HG03108 (cell line): ENCODE results near the gene TSPAN7.

Source experiments
- ATAC-seq: cut with Tn5 transposase; IDR thresholded peaks from one replicate; pipeline ENCODE4 v1.9.1; 2021; ENCODE audit warnings: moderate library complexity; ENCODE audit not compliant: unreplicated experiment

Gene TSPAN7

GRCh38 chrX:38639730-38640129, 78.4 kb downstream of the TSPAN7 start:
- ATAC-seq, result no peak

- ATAC-seq, result no peak
These were observed 79.9 kb downstream of the TSPAN7 start for GRCh38 chrX:38641197-38641596.

DNA sequence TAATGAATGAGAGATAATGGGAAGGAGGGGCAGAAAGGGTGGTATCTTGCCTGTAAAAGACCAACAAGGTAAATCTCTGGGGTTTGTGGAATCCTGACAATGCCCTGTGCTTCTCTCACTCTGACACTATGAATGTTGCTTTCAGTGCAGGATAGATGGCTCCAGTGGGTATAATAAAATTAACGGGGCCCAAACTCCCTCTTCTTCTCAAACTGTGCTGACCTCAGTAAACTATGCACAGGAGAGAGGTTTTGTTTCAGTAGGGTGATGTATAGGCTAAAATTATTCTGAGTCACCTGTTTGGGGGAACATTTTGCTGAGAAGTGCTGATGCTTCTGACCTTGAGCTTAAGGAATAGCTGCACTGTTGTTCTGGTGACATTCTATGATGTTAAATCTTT, 82.6 kb downstream of the TSPAN7 start:
- no peak for ATAC-seq

- ATAC-seq, result no peak
These were observed 84.8 kb downstream of the TSPAN7 start for GRCh38 chrX:38646129-38646528.

GRCh38 chrX:38649221-38649620, 87.9 kb downstream of the TSPAN7 start:
- no peak for ATAC-seq

GRCh38 chrX:38649674-38650647, 88.6 kb downstream of the TSPAN7 start:
- ATAC-seq, result no peak

- no peak for ATAC-seq
These were observed 90.6 kb downstream of the TSPAN7 start for GRCh38 chrX:38651625-38652601.

DNA sequence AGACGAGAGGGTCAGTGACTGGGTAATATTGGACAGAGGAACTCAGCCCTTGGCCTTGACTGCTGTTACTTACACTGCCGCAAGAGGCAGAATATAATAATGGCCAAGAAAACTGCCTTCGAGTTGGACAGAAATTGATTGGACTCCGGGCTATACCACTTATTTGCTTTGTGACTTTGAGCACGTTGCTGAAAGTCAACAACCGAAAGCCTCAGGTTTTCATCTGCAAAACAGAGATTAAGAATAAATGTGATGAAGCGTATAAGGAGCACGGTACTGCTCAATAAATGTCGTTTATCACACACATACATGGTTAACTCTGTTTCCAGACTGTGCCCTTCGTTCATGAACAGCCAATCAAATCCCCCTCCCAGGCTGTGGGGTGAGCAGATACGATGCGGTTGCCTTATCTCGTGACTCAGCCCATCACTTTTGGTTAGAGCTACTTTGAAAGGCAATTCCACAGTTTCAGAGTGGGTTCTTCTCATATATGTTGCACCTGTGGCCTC, 91.6 kb downstream of the TSPAN7 start:
- ATAC-seq, result no peak

GRCh38 chrX:38654302-38654701, 93.0 kb downstream of the TSPAN7 start:
- no peak for ATAC-seq

DNA sequence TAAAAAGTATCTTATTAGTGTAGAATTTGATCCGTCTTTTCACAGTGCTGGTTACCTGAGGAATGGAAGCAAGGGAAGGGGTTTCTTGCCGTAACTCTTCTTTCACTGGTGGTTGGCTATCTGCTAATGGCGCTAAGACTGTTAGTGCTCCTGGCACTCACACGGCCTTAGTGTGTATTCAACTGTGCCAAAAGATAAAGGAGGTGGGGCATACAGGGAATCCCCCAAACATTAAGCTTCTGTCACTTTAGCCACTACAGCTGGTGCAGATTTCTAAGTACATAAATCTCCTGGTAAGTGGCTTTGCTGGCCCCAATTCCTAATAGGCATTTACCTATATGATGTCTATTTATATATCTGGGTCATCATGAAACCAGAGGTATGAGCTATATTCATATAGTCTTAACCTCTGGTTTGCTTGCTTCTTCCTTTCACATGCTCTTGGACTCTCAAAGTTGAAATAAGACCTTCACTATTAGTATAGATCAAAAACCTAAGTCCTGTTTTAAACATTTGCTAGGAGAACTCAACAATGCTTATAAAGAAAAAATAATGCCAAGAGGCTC, 95.1 kb downstream of the TSPAN7 start:
- no peak for ATAC-seq

DNA sequence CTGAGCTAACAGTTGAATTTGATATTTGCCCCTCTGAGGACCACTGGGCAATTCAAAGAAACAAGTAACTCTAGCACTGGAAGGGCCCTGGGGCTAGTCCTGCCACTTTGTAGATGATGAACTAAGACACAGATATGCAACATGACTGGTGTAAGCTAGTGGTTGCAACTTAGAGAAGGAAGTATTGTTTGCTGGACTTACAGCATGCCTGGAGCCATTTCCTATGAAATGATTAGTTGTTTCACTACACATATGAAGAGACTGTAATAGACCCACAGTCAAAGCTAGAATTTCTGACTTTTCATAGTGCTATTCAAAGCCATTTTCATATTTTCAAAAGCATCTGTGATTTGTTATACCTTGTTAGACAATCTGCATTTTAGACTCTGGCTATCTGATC, 96.2 kb downstream of the TSPAN7 start:
- ATAC-seq, result no peak

GRCh38 chrX:38660395-38661102, 99.2 kb downstream of the TSPAN7 start:
- ATAC-seq, result no peak

GRCh38 chrX:38661103-38661441, 99.7 kb downstream of the TSPAN7 start:
- ATAC-seq, result no peak

DNA sequence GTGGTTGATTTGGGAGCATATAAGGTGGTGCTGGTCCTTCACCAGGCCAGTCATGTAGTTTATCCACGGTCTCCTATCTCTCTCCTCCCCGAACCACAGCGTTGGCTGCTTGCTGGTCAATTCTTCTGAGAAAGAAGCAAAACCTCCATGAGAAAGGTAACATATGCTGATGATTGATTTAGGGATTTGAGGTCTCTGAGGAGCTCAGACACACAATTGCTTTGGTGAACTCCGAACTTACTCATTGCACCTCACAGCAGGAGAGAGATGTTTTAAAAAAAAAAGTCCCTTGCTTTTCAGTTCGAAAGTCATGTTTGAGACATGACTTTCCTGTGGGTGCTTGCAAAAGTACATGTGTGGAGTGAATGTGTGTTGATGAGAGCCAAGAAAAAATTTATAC, 100.2 kb downstream of the TSPAN7 start:
- ATAC-seq, result no peak

GRCh38 chrX:38662640-38663039, 101.3 kb downstream of the TSPAN7 start:
- ATAC-seq, result no peak

GRCh38 chrX:38664285-38664684, 102.9 kb downstream of the TSPAN7 start:
- ATAC-seq, result no peak

GRCh38 chrX:38666909-38667308, 105.6 kb downstream of the TSPAN7 start:
- no peak for ATAC-seq

- ATAC-seq, result no peak
These were observed 107.4 kb downstream of the TSPAN7 start for GRCh38 chrX:38668771-38669170.

DNA sequence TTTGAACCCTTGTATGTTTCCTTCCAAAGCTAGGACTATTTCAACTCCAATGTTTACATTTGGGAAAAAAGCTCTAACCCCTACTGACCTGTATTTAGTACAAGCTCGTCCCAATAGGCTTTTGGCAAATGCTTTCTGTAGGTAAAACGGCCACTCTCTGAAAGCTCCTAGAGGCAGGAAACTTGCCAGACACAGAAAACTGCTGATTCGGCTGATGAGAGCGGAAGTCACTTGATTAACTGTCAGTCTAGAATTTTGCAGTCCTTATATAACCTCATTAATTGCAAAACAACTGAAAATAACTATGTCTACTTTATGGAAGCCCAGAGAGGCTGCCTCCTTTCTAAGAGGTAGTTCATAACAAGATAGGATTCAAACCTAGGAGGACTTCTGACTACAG, 108.1 kb downstream of the TSPAN7 start:
- ATAC-seq, result no peak

DNA sequence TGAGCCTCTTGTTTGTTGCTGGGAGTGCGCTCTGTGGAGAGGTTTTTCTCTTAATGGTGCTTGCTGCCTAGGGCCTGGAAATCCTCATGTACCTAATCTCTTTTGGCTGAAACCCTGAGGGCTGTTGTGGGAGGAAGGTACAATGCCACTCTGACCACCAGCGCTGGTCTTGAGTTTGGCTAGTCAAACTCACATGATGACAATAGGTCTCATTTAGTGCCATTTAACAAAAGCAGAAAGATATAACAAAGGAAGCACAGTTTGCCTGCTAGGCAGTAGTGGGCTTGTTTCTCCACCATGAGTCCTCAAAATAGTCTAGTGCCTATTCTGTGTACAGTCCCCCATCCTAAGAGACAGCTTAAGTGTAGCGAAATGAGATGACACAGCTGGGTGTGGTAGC, 111.3 kb downstream of the TSPAN7 start:
- ATAC-seq, result no peak

GRCh38 chrX:38675856-38676255, 114.5 kb downstream of the TSPAN7 start:
- ATAC-seq, result no peak
